ENCODE results near the gene DCC. TPM values are rescaled to one million over a fixed set of nuclear protein-coding genes. Genes with fewer than 3 reads are reported as not detected.

Gene DCC
- polyA plus RNA-seq, 2 of the 4 experiments (the other 2 are of a cell fraction) = 0.12 TPM; not detected in 1

DNA sequence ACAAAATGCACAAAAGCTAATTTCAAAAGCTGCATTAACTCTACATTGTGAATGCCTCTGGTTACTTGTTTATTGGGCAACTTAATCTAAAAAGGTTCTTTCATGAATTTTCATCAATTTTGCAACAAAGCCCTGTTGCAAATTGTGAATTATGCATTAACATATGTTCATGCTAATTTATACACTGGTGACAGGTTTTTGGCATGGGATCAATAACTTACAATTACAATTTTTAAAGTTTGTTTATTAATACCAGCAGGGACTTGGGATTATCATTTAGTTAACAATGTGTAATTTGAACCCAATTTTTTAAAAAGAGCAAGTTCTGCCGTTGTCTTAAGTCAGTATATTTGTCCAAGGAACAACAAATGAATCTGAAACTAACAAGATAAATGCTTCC, 183.6 kb downstream of the DCC start:
- CTCF ChIA-PET = no interaction called here
- whole genome bisulfite sequencing (ENCODE audit: missing lambda C conversion rate) = 6% methylated on average over 1 of the region's 1 CpG
- ATAC-seq (no peak), FAIRE-seq (no peak), DNase-seq (ENCODE audit: low read depth in 1 of 2, low spot score in 1 of 2) (no peak)
- no peak overlapping the region for H3K4me2 ChIP-seq
- H3K4me3 ChIP-seq = no peak overlapping the region
- no peaks in the 10 kb centered on the region for H3K9me3 ChIP-seq
- H3K27ac ChIP-seq = no peak overlapping the region
- TF ChIP-seq, protein P1, sequence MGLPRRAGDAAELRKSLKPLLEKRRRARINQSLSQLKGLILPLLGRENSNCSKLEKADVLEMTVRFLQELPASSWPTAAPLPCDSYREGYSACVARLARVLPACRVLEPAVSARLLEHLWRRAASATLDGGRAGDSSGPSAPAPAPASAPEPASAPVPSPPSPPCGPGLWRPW (IDR thresholded peaks at IDR 0.05) = no peak
- TF ChIP-seq MAZ (IDR thresholded peaks at IDR 0.05; ENCODE audit: borderline replicate concordance, low read depth, low read length) (no peak), JUN (IDR thresholded peaks at IDR 0.05) (no peak), HOXB13 (CRISPR knock-in tag; IDR thresholded peaks at IDR 0.05; ENCODE audit: low read depth) (no peak), POLR2A (IDR thresholded peaks at IDR 0.05; ENCODE audit: low read length) (no peak), NFE2L2 (conservative IDR thresholded peaks at IDR 0.05; ENCODE audit: low read length) (no peak), NR3C1 (IDR thresholded peaks at IDR 0.05) (no peak), ESRRA (IDR thresholded peaks at IDR 0.05; ENCODE audit: borderline replicate concordance, low read length) (no peak)
- TF ChIP-seq, protein P2, sequence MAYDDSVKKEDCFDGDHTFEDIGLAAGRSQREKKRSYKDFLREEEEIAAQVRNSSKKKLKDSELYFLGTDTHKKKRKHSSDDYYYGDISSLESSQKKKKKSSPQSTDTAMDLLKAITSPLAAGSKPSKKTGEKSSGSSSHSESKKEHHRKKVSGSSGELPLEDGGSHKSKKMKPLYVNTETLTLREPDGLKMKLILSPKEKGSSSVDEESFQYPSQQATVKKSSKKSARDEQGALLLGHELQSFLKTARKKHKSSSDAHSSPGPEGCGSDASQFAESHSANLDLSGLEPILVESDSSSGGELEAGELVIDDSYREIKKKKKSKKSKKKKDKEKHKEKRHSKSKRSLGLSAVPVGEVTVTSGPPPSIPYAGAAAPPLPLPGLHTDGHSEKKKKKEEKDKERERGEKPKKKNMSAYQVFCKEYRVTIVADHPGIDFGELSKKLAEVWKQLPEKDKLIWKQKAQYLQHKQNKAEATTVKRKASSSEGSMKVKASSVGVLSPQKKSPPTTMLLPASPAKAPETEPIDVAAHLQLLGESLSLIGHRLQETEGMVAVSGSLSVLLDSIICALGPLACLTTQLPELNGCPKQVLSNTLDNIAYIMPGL (CRISPR knock-in tag; IDR thresholded peaks at IDR 0.05; ENCODE audit: borderline replicate concordance) = no peak
- TF ChIP-seq, protein P3, sequence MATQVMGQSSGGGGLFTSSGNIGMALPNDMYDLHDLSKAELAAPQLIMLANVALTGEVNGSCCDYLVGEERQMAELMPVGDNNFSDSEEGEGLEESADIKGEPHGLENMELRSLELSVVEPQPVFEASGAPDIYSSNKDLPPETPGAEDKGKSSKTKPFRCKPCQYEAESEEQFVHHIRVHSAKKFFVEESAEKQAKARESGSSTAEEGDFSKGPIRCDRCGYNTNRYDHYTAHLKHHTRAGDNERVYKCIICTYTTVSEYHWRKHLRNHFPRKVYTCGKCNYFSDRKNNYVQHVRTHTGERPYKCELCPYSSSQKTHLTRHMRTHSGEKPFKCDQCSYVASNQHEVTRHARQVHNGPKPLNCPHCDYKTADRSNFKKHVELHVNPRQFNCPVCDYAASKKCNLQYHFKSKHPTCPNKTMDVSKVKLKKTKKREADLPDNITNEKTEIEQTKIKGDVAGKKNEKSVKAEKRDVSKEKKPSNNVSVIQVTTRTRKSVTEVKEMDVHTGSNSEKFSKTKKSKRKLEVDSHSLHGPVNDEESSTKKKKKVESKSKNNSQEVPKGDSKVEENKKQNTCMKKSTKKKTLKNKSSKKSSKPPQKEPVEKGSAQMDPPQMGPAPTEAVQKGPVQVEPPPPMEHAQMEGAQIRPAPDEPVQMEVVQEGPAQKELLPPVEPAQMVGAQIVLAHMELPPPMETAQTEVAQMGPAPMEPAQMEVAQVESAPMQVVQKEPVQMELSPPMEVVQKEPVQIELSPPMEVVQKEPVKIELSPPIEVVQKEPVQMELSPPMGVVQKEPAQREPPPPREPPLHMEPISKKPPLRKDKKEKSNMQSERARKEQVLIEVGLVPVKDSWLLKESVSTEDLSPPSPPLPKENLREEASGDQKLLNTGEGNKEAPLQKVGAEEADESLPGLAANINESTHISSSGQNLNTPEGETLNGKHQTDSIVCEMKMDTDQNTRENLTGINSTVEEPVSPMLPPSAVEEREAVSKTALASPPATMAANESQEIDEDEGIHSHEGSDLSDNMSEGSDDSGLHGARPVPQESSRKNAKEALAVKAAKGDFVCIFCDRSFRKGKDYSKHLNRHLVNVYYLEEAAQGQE (IDR thresholded peaks at IDR 0.05) = no peak
- POLR2A ChIA-PET = no interaction called here
- H3K4me1 ChIP-seq = no peaks in the 10 kb centered on the region

DNA sequence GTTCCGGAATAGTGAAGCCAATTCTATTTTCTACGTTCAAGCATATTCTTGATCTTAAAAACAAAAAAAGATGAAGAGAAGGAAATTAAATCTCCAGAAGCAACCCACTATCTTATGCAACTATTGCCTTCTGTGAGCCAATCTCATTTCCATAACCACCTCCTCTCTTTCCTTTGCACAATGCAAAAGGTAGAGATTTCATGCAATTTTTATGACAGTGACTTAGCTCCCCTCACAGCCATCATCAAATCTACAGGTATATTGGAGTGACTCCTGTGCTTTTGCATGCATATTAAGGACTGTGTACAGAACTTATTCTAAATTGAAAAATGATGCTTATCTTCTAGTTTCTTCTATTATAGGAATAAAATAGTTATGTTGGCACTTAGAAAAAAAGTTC, 191.8 kb downstream of the DCC start:
- Histone ChIP-seq H3K27ac (no peak overlapping the region), H3K4me1 (no peaks in the 10 kb centered on the region), H3K4me2 (no peak overlapping the region), H3K4me3 (no peak overlapping the region), H3K9me3 (no peaks in the 10 kb centered on the region)
- TF ChIP-seq KDM5A (IDR thresholded peaks at IDR 0.05) = no peak
- WGBS (ENCODE audit: missing lambda C conversion rate) = 89% methylated on average over 2 of the region's 2 CpGs
- ChIA-PET POLR2A (no interaction called here), CTCF (no interaction called here)
- DNase-seq (ENCODE audit: low read depth in 1 of 2, low spot score in 1 of 2) (no peak), ATAC-seq (no peak), FAIRE-seq (no peak)

DNA sequence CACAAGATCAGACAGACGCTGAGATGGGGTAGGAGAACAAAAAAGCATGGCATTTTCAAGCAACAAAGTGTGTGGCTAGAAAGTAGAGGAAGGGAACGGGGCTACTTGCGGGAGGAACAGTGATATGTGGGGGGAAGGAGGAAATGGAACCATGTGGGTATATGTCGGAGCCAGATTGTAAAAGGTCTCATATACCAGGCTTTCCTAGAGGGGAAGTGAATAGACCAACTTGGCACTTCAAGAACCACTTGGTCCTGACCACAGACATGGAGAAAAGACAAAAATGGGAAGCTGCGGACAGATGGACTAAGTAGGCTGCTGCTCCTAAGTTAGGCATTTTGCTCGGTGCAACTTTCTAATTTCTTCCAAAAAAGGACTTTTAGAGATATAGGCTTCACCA, 196.0 kb downstream of the DCC start:
- ChIA-PET CTCF (no interaction called here), POLR2A (no interaction called here)
- H3K9me3 ChIP-seq = no peaks in the 10 kb centered on the region
- FAIRE-seq = no peak
- H3K4me3 ChIP-seq = no peak overlapping the region
- WGBS (ENCODE audit: missing lambda C conversion rate) = 75% methylated on average over 6 of the region's 6 CpGs
- TF ChIP-seq HOXA7 (CRISPR knock-in tag; IDR thresholded peaks at IDR 0.05) (no peak), SMC3 (IDR thresholded peaks at IDR 0.05) (no peak), KDM1A (IDR thresholded peaks at IDR 0.05; ENCODE audit: low read depth) (no peak), JUNB (IDR thresholded peaks at IDR 0.05) (no peak), HDAC2 (IDR thresholded peaks at IDR 0.05) (no peak), MYC (IDR thresholded peaks at IDR 0.05; ENCODE audit: borderline replicate concordance, low read length) (no peak), NFE2L2 (conservative IDR thresholded peaks at IDR 0.05; ENCODE audit: low read length) (no peak), RAD21 (conservative IDR thresholded peaks at IDR 0.05 in 1 of 2, IDR thresholded peaks at IDR 0.05 in 1 of 2) (no peak), HOXB5 (CRISPR knock-in tag; IDR thresholded peaks at IDR 0.05) (no peak), EHF (CRISPR knock-in tag; IDR thresholded peaks at IDR 0.05) (no peak)
- TF ChIP-seq, protein P3 (IDR thresholded peaks at IDR 0.05) = no peak
- H3K4me1 ChIP-seq = no peaks in the 10 kb centered on the region; the same call in 2 of the 3 replicates
- ATAC-seq = no peak
- no peak for DNase-seq (ENCODE audit: low read depth in 1 of 2, low spot score in 1 of 2)
- H3K4me2 ChIP-seq = no peak overlapping the region
- no peak overlapping the region for H3K27ac ChIP-seq

All from A549 (cell line).